HG03280 (cell line): ENCODE results near the gene KRTDAP.

Experiments
- ATAC-seq: cut with Tn5 transposase; IDR thresholded peaks from one replicate; pipeline ENCODE4 v1.9.1; 2021; ENCODE audit warnings: mild to moderate bottlenecking, moderate library complexity; ENCODE audit not compliant: unreplicated experiment

KRTDAP gene

GRCh38 chr19:35458192-35458591, 32.1 kb downstream of the KRTDAP start:
- ATAC-seq: no peak

GRCh38 chr19:35457173-35457572, 33.1 kb downstream of the KRTDAP start:
- no peak for ATAC-seq

GRCh38 chr19:35455616-35456201, 34.6 kb downstream of the KRTDAP start:
- ATAC-seq: no peak

GRCh38 chr19:35454663-35455062, 35.6 kb downstream of the KRTDAP start:
- no peak for ATAC-seq

- no peak for ATAC-seq
Observed at GRCh38 chr19:35451338-35452096, 38.7 kb downstream of the KRTDAP start.

- ATAC-seq: no peak
Observed at GRCh38 chr19:35449359-35450043, 40.8 kb downstream of the KRTDAP start.

GRCh38 chr19:35447606-35448469, 42.4 kb downstream of the KRTDAP start, which contains the start of gene FFAR2:
TSS of gene FFAR2 (plus strand) at chr19:35448257. CDS start at chr19:35449715, 1,458 bp downstream.
- no peak for ATAC-seq

GRCh38 chr19:35445826-35446593, 44.3 kb downstream of the KRTDAP start:
- no peak for ATAC-seq

GRCh38 chr19:35444735-35445134, 45.5 kb downstream of the KRTDAP start:
- ATAC-seq: no peak

GRCh38 chr19:35442091-35442490, 48.2 kb downstream of the KRTDAP start:
- ATAC-seq: no peak

- ATAC-seq: no peak
Observed at GRCh38 chr19:35439921-35440320, 50.3 kb downstream of the KRTDAP start.

- ATAC-seq: no peak
Observed at GRCh38 chr19:35438527-35438926, 51.7 kb downstream of the KRTDAP start.

- no peak for ATAC-seq
Observed at GRCh38 chr19:35438096-35438495, 52.2 kb downstream of the KRTDAP start.

GRCh38 chr19:35437406-35437951, 52.8 kb downstream of the KRTDAP start:
- ATAC-seq: no peak
